Mammary epithelial cell (primary cell): ENCODE data around the gene GAK.

ENCODE experiments used
- CTCF ChIP-seq, 2 donors: IDR thresholded peaks in 1 of 2; conservative IDR thresholded peaks in 1 of 2; 2 replicates each; pipeline ENCODE4 v1.5.1; 2011 to 2012; ENCODE audit warnings: inconsistent platforms in 2 of 2, low read length in 2 of 2, mild to moderate bottlenecking in 2 of 2, control low read depth in 1 of 2, low read depth in 1 of 2; ENCODE audit not compliant: insufficient read depth in 1 of 2; ENCODE audit errors: extremely low read depth in 1 of 2
- EZH2 ChIP-seq: IDR thresholded peaks from 2 replicates; pipeline ENCODE4 v1.6.1; 2012; ENCODE audit warnings: low read length, inconsistent platforms, borderline replicate concordance

GRCh38 chr4:833731-834367, 98.3 kb downstream of the GAK start:
- no peak for TF ChIP-seq CTCF (conservative IDR thresholded peaks at IDR 0.05 in 1 of 2, IDR thresholded peaks at IDR 0.05 in 1 of 2; ENCODE audit: extremely low read depth in 1 of 2, insufficient read depth in 1 of 2, low read depth in 1 of 2, low read length in 2 of 2)
- no peak for TF ChIP-seq EZH2
